Glutamatergic neuron (in vitro differentiated cells): ENCODE results near the gene SMIM21. TPM values are rescaled to one million over a fixed set of nuclear protein-coding genes. Genes with fewer than 3 reads are reported as not detected.

Experiments
- DNase-seq: peaks from one replicate; pipeline ENCODE4 v3.0.0; 2022
- H3K27ac Mint-ChIP-seq: one replicate; pipeline ENCODE4 v1.8.0; 2020; ENCODE audit warnings: mild to moderate bottlenecking, mixed read lengths, inconsistent platforms; ENCODE audit not compliant: unreplicated experiment
- H3K27me3 Mint-ChIP-seq: one replicate; pipeline ENCODE4 v1.8.0; 2020; ENCODE audit warnings: mild to moderate bottlenecking, moderate library complexity, mixed read lengths, inconsistent platforms; ENCODE audit not compliant: unreplicated experiment
- H3K36me3 Mint-ChIP-seq: one replicate; pipeline ENCODE4 v1.8.0; 2020; ENCODE audit warnings: mild to moderate bottlenecking, mixed read lengths, inconsistent platforms; ENCODE audit not compliant: unreplicated experiment
- H3K4me1 Mint-ChIP-seq: one replicate; pipeline ENCODE4 v1.8.0; 2020; ENCODE audit warnings: mild to moderate bottlenecking, low read depth, mixed read lengths, inconsistent platforms; ENCODE audit not compliant: unreplicated experiment
- H3K4me3 Mint-ChIP-seq: one replicate; pipeline ENCODE4 v1.8.0; 2020; ENCODE audit warnings: mild to moderate bottlenecking, mixed read lengths, inconsistent platforms; ENCODE audit not compliant: unreplicated experiment
- H3K9me3 Mint-ChIP-seq: one replicate; pipeline ENCODE4 v1.8.0; 2020; ENCODE audit warnings: mild to moderate bottlenecking, moderate library complexity, mixed read lengths, inconsistent platforms; ENCODE audit not compliant: unreplicated experiment
- total RNA-seq: library from RNA; stranded (reverse); fragmentation: NEBNext Ultra II Directional; extraction: Animal tissue kit (Norgen Biotek cat#: 25700); gene quantifications from one replicate; pipeline ENCODE4 v1.2.1, GENCODE V29; 2021; ENCODE audit not compliant: unreplicated experiment
- TF ChIP-seq, protein P1 (sequence below): fragments of 200-600 bp; sonication (generic); IDR thresholded peaks from one replicate; pipeline ENCODE4 v1.5.0; 2021; ENCODE audit not compliant: partially characterized antibody, unreplicated experiment

Gene SMIM21
- total RNA-seq, 1 donor from 2014 or later, result not detected

DNA sequence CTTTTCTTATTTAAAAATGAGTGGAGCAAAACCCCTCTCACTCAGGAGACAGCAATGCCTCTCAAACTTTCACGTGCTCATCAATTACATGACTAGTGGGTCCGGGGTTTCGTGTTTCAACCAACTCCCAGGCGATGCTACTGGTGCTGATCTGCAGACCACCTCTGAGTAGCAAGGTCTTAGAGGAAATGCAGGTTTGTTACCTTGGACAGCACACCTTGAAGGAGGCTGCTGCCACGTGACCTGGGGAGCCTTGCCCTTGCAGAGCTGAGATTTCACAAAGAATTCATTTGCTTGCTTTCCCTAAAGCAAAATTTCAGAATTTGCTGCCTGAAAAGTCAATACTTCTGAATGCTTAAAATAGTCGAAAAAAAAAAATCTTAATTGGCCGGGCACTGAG lies 32.4 kb downstream of the SMIM21 start:
- peaks cover 1% of the 10 kb centered on the region for H3K9me3 Mint-ChIP-seq
- TF ChIP-seq, protein P1, sequence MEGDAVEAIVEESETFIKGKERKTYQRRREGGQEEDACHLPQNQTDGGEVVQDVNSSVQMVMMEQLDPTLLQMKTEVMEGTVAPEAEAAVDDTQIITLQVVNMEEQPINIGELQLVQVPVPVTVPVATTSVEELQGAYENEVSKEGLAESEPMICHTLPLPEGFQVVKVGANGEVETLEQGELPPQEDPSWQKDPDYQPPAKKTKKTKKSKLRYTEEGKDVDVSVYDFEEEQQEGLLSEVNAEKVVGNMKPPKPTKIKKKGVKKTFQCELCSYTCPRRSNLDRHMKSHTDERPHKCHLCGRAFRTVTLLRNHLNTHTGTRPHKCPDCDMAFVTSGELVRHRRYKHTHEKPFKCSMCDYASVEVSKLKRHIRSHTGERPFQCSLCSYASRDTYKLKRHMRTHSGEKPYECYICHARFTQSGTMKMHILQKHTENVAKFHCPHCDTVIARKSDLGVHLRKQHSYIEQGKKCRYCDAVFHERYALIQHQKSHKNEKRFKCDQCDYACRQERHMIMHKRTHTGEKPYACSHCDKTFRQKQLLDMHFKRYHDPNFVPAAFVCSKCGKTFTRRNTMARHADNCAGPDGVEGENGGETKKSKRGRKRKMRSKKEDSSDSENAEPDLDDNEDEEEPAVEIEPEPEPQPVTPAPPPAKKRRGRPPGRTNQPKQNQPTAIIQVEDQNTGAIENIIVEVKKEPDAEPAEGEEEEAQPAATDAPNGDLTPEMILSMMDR, result no peak
- peaks cover 2% of the 10 kb centered on the region for H3K27me3 Mint-ChIP-seq
- no peak for DNase-seq
- H3K36me3 Mint-ChIP-seq, result no peaks in the 10 kb centered on the region
- no peaks in the 10 kb centered on the region for H3K4me1 Mint-ChIP-seq
- H3K27ac Mint-ChIP-seq, result no peak overlapping the region
- H3K4me3 Mint-ChIP-seq, result no peak overlapping the region

DNA sequence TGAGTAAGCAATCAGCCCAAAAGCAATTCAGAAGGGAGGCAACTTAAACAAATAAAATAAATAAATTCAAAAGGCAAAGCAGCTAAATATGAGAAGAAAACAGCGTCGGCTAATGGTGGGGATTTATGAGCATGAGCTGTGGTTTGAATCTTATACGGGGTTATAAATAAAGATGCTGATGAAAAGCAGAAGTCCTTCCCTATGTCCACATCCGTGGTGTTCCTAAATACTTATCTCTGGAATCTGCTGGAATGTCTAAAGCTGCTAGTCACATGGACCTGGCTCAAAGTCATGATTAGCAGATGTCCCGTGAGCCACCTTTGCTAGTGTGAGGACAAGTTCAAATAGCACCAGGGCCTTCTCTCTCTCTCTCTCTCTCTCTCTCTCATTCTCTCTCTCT lies 33.8 kb downstream of the SMIM21 start:
- H3K27ac Mint-ChIP-seq, result no peak overlapping the region
- H3K9me3 Mint-ChIP-seq, result peaks cover 6% of the 10 kb centered on the region
- DNase-seq, result no peak
- H3K27me3 Mint-ChIP-seq, result no peaks in the 10 kb centered on the region
- no peaks in the 10 kb centered on the region for H3K4me1 Mint-ChIP-seq
- TF ChIP-seq, protein P1, result no peak
- H3K4me3 Mint-ChIP-seq, result no peak overlapping the region
- no peaks in the 10 kb centered on the region for H3K36me3 Mint-ChIP-seq

DNA sequence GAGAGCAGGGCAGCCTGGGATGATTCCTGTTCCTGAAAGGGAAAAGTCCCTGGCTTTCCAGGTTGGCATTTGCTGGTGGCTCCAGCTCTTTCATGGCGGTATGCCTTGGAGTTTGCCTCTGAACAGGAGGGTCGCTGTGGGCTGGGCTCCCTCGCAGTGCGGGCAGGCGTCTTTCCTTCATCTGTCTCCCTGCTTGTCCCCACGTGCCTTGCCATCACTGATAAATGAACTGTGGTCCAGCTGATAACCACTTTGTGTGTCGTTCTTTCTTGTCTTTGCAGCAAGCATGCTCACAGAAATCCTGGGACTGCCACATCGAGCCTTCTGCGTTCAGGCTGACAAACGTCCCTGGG lies 35.3 kb downstream of the SMIM21 start:
- Mint-ChIP-seq H3K4me3 (no peak overlapping the region), H3K27ac (no peak overlapping the region)
- DNase-seq, result no peak

DNA sequence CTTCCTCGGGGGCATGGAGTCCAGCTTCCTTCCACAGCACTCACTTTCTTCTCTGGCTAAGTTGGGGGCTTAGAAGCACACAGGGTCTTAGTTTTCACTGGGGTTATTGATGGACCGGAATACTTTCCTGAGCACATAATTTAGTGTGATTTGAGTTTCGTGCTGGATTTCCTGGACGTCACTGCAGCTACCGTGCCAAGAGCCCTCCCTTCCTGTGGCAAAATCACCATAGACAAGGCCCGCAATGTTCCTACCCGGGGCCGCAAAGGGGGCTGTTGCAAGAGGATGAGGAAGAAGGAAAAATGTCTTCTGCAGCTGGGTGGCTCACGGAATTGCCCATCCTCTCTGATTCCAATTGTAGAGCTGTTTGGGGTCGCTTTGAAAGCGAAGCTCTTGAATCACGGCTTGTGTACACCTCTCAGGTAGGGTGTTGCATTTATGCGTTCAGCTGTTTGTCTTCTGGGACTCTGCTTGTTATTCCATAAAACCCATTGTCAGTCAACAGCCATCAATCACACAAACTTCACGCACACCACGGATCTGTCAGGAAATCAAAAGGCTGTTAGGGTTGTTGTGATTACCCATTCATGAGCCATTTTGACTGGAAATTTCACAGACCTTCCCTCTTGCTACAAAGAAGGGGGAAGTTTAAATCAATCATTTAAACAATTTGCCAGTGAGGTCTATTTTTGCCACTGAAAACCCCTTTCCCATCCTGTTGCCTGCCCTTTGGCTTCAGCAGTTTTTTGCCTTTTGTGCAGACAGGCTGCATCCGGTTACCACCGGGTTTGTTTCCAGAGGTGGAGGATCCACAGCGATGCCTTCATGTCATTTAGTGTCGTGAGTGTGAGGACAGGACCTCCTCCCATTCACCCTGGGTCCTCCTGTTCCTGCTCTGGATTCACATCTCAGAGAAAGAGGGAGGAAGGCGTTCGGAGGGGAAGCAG lies 36.0 kb downstream of the SMIM21 start:
- TF ChIP-seq, protein P1, result no peak
- H3K9me3 Mint-ChIP-seq, result peaks cover 6% of the 10 kb centered on the region
- H3K4me3 Mint-ChIP-seq, result no peak overlapping the region
- no peak for DNase-seq
- no peaks in the 10 kb centered on the region for H3K4me1 Mint-ChIP-seq
- H3K36me3 Mint-ChIP-seq, result no peaks in the 10 kb centered on the region
- no peaks in the 10 kb centered on the region for H3K27me3 Mint-ChIP-seq
- H3K27ac Mint-ChIP-seq, result no peak overlapping the region

More for the DNA sequence above, 35.3 kb downstream of the SMIM21 start:
- Mint-ChIP-seq H3K36me3 (no peaks in the 10 kb centered on the region), H3K27me3 (no peaks in the 10 kb centered on the region), H3K9me3 (peaks cover 6% of the 10 kb centered on the region), H3K4me1 (no peaks in the 10 kb centered on the region)
- TF ChIP-seq, protein P1, result no peak

DNA sequence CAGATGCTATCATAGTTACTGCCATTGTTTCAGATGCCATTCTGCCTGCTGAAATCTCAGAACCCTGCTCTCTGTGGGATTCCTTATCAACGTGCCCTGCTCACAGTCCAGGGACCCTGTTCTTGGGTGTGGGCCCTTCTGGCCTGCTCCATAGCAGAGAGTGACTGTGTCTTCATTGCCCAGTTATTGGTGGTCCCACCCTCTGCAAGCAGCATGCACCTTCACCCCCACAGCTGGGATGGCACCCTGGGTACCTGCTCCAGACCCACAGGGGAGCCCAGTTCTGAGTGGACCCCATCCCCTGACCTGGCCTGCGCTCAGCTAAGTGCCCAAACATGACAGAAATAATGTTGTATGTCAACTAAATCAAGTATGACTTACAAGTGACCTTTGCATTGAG lies 36.6 kb downstream of the SMIM21 start:
- Mint-ChIP-seq H3K27ac (no peak overlapping the region), H3K27me3 (no peaks in the 10 kb centered on the region), H3K4me3 (no peak overlapping the region), H3K36me3 (no peaks in the 10 kb centered on the region), H3K4me1 (no peaks in the 10 kb centered on the region), H3K9me3 (peaks cover 6% of the 10 kb centered on the region)
- DNase-seq, result no peak
- TF ChIP-seq, protein P1, result no peak
